ENCODE measurements around the gene SERTAD3. TPM values are rescaled to one million over a fixed set of nuclear protein-coding genes. Genes with fewer than 3 reads are reported as not detected.

SERTAD3 gene
- polyA plus RNA-seq, 2 of the 4 experiments (the other 2 are of a cell fraction) = 39.7 to 40.2 TPM

- TF ChIP-seq MAX (IDR thresholded peaks at IDR 0.05) = peak; percentile 68
- TF ChIP-seq MYC (IDR thresholded peaks at IDR 0.05; ENCODE audit: borderline replicate concordance, low read length) = peak; percentile 25; the same call in 1 of the 2 replicates
- TF ChIP-seq EHF (CRISPR knock-in tag; IDR thresholded peaks at IDR 0.05) = no peak
- peak; percentile 58 for TF ChIP-seq BHLHE40 (IDR thresholded peaks at IDR 0.05; ENCODE audit: low read depth, low read length)
- no peak for TF ChIP-seq RAD21 (conservative IDR thresholded peaks at IDR 0.05 in 1 of 2, IDR thresholded peaks at IDR 0.05 in 1 of 2)
- no peak for TF ChIP-seq KDM1A (IDR thresholded peaks at IDR 0.05; ENCODE audit: low read depth)
- no peak for TF ChIP-seq CEBPB (IDR thresholded peaks at IDR 0.05)
- no peak for TF ChIP-seq EHMT2 (IDR thresholded peaks at IDR 0.05; ENCODE audit: low read depth)
- 0 out of 2 replicates have a peak, but pooled peaks have one; percentile 78 for TF ChIP-seq POLR2AphosphoS2 (conservative IDR thresholded peaks at IDR 0.05; ENCODE audit: low read length)
- no peak for TF ChIP-seq MAFK (IDR thresholded peaks at IDR 0.05; ENCODE audit: partially characterized antibody)
- no peak for TF ChIP-seq ESRRA (IDR thresholded peaks at IDR 0.05; ENCODE audit: borderline replicate concordance, low read length)
- no peak for TF ChIP-seq TP53 (CRISPR knock-in tag; IDR thresholded peaks at IDR 0.05)
- TF ChIP-seq ZNF302 (CRISPR knock-in tag; IDR thresholded peaks at IDR 0.05) = no peak
- TF ChIP-seq CBX2 (IDR thresholded peaks at IDR 0.05; ENCODE audit: borderline replicate concordance, low read depth) = no peak
- TF ChIP-seq RARB (CRISPR knock-in tag; IDR thresholded peaks at IDR 0.05) = 0 out of 2 replicates have a peak, but pooled peaks have one; percentile 4
- TF ChIP-seq HOXB5 (CRISPR knock-in tag; IDR thresholded peaks at IDR 0.05) = no peak
- no peak for TF ChIP-seq NR3C1 (IDR thresholded peaks at IDR 0.05)
- no peak for TF ChIP-seq HMGXB4 (CRISPR knock-in tag; IDR thresholded peaks at IDR 0.05; ENCODE audit: borderline replicate concordance)
- no peak for TF ChIP-seq EP300 (IDR thresholded peaks at IDR 0.05)
- TF ChIP-seq JUN (IDR thresholded peaks at IDR 0.05) = peak in 1 of 2 experiments; percentile 81; a peak in 3 of 5 replicates
- peak; percentile 76 for TF ChIP-seq PHF8 (IDR thresholded peaks at IDR 0.05; ENCODE audit: borderline replicate concordance, low read depth)
- no peak for TF ChIP-seq FOSL2 (IDR thresholded peaks at IDR 0.05)
- no peak for TF ChIP-seq FOSL2 (CRISPR knock-in tag; IDR thresholded peaks at IDR 0.05)
- TF ChIP-seq JUNB (IDR thresholded peaks at IDR 0.05) = no peak
- no peak for TF ChIP-seq HOXA7 (CRISPR knock-in tag; IDR thresholded peaks at IDR 0.05)
- TF ChIP-seq ZFP36 (IDR thresholded peaks at IDR 0.05; ENCODE audit: borderline replicate concordance, partially characterized antibody) = no peak
- TF ChIP-seq KDM5A (IDR thresholded peaks at IDR 0.05) = no peak
- TF ChIP-seq CHD2 (IDR thresholded peaks at IDR 0.05; ENCODE audit: low read length, partially characterized antibody) = no peak
- no peak for TF ChIP-seq CBX8 (IDR thresholded peaks at IDR 0.05)
- no peak for TF ChIP-seq SREBF2 (IDR thresholded peaks at IDR 0.05)
- TF ChIP-seq CHD4 (IDR thresholded peaks at IDR 0.05; ENCODE audit: borderline replicate concordance) = no peak
- TF ChIP-seq RCOR1 (IDR thresholded peaks at IDR 0.05; ENCODE audit: low read depth, low read length) = no peak
These were observed at the start of gene SERTAD3 (continued) for GRCh38 chr19:40444000-40444824.

All from A549 (cell line).